ENCODE measurements around the gene RNF141.

Gene RNF141

DNA sequence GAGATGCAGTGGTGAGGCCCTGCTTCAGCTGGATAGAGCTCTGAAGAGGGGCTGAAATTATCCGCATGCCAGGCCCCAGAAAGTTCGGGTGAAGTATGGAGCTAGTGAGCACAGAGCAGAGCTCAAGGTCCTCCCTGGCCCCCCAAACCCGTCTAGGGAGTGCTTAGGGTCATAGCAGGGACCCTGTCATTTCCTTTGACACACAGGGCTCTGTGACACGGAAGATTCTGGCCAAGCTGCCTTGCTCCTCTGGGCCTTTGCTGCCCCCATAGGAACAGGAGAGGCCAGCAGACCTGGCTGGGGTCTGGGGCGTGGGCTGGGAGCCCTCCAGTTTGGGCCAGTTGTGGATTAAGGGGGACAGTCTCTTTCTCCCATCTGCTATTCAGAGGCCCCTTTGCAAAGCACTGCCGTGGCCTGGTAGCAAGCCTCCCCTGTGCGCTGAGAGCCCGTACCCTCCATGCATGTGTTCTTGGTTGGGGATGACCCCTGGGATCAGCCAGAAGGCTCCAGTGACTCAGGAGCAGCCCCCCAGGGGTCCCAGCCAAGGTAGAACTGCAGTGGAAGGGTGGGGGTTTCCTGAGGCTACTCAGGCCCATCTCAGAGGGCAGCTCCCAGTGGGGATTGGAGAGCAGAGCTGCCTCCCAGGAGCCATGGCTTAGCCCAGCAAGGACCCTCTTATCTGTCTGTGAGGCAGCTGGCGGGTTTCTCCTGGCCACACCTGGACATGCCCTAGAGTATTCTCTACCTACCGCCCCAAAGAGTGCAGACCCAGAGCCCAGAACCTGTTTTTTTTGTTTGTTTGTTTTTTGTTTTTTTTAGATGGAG is 42.3 kb downstream of the RNF141 start:
- no peak for DNase-seq (ENCODE audit: low read depth)

- no peak for DNase-seq (ENCODE audit: low read depth)
Observed at GRCh38 chr11:10498022-10498400, 43.0 kb downstream of the RNF141 start.

DNA sequence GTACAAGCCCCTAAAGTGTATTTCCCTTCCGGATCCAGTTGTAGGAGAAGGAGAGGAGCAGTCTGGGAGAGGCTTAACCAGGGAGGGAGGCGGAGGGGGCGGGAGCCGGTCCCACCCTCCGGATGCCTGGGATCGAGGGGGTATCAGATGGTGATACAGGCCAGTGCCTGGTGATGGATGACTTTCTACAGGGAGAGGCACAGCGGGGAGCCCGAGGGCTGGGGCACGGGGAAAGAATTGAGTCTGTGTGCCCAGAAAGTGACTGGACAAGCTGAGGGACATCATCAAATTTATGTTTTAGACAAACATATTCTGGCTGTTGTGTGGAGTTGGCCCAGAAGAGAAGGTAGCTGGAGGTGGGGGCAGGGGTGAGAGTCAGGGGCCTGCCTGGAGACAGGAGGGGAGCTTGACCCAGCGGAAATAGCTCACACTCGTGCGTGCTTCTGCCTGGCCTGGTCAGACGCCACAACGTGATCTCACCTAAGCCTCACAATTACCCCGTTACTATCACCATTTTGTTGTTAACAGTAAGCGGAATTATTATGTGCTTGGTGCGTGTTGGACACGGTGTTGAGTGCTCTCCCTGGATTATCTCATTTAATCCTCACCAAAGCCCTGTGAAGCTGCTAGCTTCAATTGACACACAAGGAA is 43.5 kb downstream of the RNF141 start:
- no peak for DNase-seq (ENCODE audit: low read depth)

DNA sequence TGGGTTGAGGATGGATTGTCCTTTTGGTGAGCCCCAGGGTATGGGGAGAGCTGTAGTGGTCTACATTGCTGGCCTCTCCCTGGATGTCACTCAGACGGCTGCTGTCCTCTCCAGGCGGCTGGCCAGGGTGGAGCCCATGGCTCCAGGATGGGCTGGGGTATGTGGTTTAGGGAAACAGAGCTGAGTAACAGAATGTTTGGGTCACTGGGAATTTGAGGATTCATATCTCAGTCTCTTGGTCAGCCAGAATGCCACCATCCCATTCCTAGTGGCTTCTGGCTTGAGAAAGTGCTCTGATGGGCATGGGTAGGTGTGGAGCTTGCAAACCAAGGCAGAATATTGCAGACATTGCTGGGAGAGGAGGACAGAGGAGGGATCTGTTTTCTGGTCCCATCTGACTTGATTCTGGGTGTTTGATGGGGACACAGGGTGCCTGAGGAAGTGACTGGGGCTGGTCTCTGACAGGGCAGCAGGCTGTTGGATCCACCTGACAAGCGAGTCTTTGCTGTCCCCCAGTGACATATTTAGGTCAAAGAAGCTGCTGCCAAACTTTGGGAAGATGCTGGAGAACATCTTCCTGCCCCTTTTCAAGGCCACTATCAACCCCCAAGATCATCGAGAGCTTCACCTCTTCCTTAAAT is 44.6 kb downstream of the RNF141 start:
- DNase-seq (ENCODE audit: low read depth): no peak

GRCh38 chr11:10495464-10495786 is 45.6 kb downstream of the RNF141 start:
- no peak for DNase-seq (ENCODE audit: low read depth)

DNA sequence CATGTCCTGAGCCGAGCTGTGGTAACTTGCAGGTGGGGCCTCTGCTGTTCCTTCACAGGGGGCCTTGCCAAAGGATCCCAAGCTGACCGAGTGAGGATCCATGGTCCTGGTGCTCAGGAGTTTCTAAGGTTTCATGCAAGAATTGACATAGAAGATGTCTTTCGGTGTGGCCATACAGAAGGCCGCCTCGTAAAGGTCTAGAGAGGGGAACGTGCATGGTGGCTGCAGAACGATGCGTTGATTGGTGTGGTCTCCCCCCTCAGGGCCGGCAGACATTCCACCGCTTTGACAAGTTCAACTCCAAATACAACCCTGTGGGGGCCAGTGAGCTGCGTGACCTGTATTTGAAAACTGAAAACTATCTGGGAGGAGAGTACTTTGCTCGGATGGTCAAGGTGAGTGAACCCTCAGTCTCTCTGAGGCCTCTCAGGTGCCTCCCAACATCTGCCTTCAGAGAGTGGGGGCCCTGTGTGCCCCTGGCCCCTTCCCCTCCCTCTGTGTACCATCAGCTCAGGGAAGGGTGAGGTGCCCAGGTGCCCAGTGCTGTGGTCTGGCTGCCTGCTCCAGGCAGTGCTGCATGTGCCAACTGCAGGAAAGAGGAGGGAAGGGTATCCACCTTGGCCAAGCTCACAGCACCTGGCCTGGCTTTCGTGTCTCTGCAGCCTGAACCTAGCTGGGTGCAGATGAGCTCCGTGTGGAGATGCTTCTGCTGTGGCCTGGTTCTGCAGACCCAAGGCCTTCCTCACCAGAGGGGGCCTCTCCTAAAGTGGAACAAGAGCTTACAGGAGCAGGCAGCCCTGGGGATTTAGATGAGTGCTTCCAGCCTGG is 46.1 kb downstream of the RNF141 start:
- DNase-seq (ENCODE audit: low read depth): no peak

GRCh38 chr11:10493041-10493663 is 47.8 kb downstream of the RNF141 start:
- DNase-seq (ENCODE audit: low read depth): no peak

- DNase-seq (ENCODE audit: low read depth): no peak
Observed at GRCh38 chr11:10492084-10492483, 48.9 kb downstream of the RNF141 start.

DNA sequence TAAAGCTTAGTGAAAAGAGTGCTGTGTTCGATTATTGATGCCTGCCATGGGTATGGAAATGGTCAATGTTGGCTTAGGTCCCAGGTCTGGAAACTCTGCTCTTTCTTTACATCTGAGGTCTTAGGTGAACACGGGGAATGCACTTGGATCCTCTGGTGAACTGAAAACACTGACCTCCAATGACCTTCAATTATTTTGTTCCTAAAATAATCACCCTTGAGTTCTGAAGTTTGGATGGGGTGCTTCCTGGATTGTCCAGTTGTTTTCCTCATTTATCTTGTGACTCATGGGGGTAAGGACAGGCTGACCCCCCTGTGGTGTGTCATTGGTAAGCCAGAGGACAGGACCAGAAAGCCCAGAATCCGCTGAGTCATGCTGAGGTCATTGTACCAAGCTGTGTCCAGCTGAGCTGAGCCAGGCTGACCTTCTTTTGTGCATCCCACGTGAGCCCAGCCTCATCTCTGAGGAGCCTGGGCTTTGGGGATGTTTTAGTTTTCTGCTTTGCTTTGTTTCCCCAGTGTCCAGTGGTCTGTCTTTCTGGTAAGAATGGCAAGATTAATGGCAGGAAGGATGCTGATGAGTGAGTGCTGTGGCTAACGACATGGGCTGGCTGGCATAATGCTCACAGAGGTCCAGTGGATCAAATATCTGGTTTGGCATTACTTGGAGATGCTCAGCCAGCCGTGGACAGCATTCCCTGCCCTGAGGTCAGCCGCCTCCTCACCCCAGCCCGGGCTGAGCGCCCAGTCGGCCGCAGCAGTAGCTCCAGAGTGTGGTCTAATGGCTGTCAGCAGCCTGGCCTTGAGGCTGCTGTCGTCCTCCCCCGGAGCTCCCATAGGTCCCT is 50.4 kb downstream of the RNF141 start:
- DNase-seq (ENCODE audit: low read depth): no peak

GRCh38 chr11:10490032-10490397 is 51.0 kb downstream of the RNF141 start:
- DNase-seq (ENCODE audit: low read depth): no peak

DNA sequence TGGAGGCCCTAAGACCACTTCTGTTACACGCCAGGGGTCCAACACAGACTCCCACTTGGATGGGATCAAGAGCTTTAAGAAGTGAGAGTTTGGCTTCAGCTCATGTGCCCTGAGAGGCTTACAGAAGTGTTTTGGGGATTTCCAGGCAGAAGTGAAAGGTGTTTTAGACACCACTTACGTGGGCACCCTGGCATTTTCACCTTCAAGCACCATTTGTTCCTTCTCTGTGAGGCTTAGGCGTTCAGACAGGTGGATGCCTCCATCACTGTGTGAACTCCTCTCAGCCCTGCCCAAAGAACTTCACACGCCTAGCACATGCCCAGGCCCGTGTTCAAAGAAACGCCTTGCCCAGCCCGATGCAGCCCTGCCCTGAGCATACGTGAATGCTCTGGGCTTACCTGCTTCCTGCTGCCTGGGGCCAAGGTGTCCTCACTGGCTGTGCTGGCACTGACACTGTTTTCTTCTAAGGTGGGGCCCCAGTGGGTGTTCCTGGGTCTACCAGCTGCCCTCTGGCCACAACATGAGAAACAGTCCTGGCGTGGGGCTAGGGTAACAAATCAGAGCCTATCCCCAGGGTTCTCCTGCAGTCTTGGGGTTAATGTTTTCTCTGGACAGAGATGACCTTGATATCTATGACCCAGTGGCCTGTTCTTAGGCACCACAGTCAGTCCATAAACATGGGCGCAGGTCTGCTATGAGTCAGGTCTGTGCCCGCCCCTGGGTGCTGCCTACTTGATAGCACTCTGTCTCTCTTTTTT is 51.9 kb downstream of the RNF141 start:
- no peak for DNase-seq (ENCODE audit: low read depth)

DNA sequence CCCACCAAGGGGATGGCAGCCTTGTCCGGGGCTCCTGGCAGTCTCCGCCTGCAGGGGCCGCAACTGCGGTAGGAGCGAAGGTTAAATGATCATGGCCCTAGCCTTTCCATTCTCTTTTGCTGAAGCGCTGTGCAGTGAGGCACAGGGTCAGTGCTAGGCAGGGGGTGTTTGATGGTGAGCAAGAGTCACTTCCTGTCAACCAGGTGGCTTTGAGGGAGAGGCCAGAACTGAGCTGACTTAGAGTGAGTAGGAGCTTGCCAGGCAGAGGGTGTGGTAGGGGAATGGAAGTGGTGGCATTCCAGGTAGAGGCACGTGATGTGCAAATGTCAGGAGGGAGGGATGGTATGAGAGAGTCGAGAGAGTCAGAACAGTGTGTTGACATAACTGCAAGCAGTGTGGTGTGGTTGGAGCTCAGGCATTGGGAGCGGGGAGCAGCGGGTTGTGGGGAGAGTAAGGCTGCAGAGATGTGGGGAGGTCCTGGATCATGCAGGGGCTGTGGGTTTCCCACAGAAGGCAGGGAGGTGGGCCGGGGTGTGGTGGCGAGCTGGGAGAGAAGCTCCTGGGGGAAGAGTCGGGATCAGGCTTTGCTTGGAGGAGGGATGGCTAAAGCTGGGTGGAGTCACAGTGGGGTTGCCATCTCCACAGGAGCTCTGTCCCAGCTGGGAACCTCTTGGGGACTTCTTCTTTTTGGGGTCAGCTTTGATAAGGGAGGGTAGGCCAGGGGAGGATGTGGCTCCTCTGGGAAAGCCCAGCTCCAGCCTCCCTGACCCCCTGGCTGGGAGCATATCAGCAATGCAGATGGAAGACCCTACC is 52.7 kb downstream of the RNF141 start:
- no peak for DNase-seq (ENCODE audit: low read depth)

DNA sequence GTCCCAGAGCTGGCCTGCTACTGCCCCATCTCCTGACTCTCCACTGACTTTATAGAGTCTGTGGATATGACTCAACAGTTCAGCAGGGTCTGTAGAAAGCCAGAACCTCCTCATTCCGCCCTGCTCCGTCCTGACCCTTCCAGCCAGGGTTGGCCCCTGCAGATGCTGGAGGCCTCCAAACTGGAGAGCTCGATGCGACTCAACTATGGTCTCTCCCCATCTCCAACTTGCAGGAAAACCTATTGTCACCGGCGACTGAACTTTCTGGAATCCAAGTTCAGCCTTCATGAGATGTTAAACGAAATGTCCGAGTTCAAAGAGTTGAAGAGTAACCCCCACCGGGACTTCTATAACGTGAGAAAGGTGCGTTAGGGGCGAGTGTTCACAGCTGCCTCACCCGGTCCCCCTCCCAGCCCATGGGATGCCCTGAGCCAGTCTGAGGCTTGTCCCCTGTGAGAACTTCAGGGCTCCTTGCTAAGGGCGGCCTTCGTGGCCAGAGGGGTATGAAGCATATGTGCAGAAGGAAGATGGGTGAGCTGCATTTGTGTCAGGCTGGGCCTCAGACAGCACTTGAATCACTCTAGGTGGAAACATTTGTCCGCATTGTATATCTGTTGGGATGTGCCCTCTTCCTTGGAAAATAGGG is 53.9 kb downstream of the RNF141 start:
- DNase-seq (ENCODE audit: low read depth): no peak

GRCh38 chr11:10486161-10486840 is 54.7 kb downstream of the RNF141 start:
- no peak for DNase-seq (ENCODE audit: low read depth)

DNA sequence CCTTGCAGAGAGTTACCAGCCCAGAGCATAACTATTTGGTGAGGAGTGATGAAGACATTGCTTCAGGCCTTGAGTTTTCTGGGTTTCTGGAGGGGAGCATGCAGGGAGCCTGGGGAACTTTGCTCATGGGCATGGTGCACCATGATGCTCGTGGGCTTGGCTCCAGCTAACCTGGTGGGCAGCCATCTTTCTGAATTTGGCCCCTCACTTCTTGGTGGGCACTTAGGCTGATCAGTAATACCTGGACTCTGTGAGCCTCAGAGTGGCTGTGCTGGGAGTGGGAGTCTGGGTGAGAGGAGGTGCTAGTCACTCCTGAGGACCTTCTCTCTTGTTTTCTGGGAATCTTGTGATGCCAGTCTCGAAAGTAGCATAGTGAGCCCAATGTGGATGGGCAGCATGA is 55.3 kb downstream of the RNF141 start:
- no peak for DNase-seq (ENCODE audit: low read depth)

DNA sequence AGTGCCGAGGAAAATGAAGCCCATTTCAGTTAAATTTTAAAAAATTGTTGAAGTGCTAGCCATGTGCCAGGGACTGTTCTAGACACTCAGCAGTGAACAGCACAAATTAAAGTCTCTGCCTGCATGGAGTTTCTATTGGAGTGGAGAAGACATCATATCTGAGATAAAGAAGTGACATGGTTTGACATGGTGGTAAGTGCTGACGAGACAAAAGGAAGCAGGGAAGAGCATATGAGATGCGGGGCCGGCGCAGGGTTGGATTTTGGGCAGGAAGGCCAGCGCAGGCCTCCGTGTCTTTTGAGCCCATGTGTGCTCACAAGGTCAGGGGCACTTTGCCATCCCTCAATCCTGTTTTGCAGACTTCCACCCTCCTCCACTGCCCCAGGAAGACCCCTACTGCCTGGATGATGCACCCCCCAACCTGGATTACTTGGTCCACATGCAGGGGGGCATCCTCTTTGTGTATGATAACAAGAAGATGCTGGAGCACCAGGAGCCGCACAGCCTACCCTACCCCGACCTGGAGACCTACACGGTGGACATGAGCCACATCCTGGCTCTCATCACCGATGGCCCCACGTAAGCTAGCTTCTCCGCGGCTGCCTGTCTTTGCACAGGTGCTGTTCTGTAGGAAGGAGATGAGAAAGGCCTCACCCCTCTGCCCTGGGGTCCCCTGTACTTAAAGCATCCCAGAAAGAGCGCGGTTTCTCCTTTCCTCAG is 56.4 kb downstream of the RNF141 start:
- no peak for DNase-seq (ENCODE audit: low read depth)

- DNase-seq (ENCODE audit: low read depth): no peak
Observed at GRCh38 chr11:10483584-10483983, 57.4 kb downstream of the RNF141 start.

DNA sequence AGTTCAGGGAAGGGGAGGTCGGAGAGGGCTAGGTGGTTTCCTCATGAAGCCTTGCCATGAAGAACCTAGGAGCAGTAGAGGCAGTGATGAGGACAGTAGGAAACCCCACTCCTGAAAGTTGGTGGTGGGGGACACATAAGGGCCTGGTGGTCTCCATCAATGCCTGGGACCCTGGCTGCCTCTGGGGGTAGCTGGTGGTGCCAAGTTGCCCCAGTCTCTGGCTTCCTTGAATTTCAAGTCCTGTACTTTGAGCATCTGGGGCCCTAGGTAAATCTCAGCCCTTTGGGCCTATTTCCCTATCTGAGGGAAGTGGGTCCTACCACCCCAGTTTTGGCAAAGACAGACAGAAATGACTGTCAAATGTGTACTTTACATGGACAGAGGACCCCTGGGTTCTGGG is 57.8 kb downstream of the RNF141 start:
- no peak for DNase-seq (ENCODE audit: low read depth)
